HG03025 (cell line): Measurements from ENCODE around the gene SLC6A13.

ENCODE experiments used
- ATAC-seq: cut with Tn5 transposase; IDR thresholded peaks from one replicate; pipeline ENCODE4 v1.9.1; 2021; ENCODE audit warnings: mild to moderate bottlenecking, moderate library complexity; ENCODE audit not compliant: unreplicated experiment, low FRiP score

Gene SLC6A13

GRCh38 chr12:184811-185575 lies 77.6 kb downstream of the SLC6A13 start:
- no peak for ATAC-seq

GRCh38 chr12:182381-182892 lies 80.2 kb downstream of the SLC6A13 start:
- no peak for ATAC-seq

GRCh38 chr12:181921-182320 lies 80.7 kb downstream of the SLC6A13 start:
- no peak for ATAC-seq

- ATAC-seq = no peak
Observed at GRCh38 chr12:180445-180844, 82.2 kb downstream of the SLC6A13 start.

GRCh38 chr12:179885-180284 lies 82.8 kb downstream of the SLC6A13 start:
- no peak for ATAC-seq

- ATAC-seq = no peak
Observed at GRCh38 chr12:179131-179884, 83.3 kb downstream of the SLC6A13 start.

- ATAC-seq = no peak
Observed at GRCh38 chr12:178829-179109, 83.9 kb downstream of the SLC6A13 start.

GRCh38 chr12:177980-178828 lies 84.4 kb downstream of the SLC6A13 start:
- ATAC-seq = no peak

GRCh38 chr12:177336-177979 lies 85.2 kb downstream of the SLC6A13 start:
- ATAC-seq = no peak

- ATAC-seq = no peak
Observed at GRCh38 chr12:176321-177181, 86.1 kb downstream of the SLC6A13 start.

GRCh38 chr12:175759-176158 lies 86.9 kb downstream of the SLC6A13 start:
- ATAC-seq = no peak

- no peak for ATAC-seq
Observed at GRCh38 chr12:175250-175649, 87.4 kb downstream of the SLC6A13 start.

- ATAC-seq = no peak
Observed at GRCh38 chr12:174596-174995, 88.0 kb downstream of the SLC6A13 start.

- ATAC-seq = no peak
Observed at GRCh38 chr12:174124-174523, 88.5 kb downstream of the SLC6A13 start.

GRCh38 chr12:172732-173161 lies 89.9 kb downstream of the SLC6A13 start:
- ATAC-seq = no peak

GRCh38 chr12:171743-172676 lies 90.6 kb downstream of the SLC6A13 start:
- no peak for ATAC-seq

- ATAC-seq = no peak
Observed at GRCh38 chr12:171276-171675, 91.4 kb downstream of the SLC6A13 start.
